ENCODE data around the gene ATOH8.

The ATOH8 gene

GRCh38 chr2:85783796-85784195 lies 30.0 kb downstream of the ATOH8 start:
- TF ChIP-seq GATA2 (IDR thresholded peaks at IDR 0.05; ENCODE audit: low read depth, low read length): no peak
- no peak for TF ChIP-seq GATA3 (IDR thresholded peaks at IDR 0.05; ENCODE audit: low read depth, low read length)

GRCh38 chr2:85784474-85784986 lies 30.7 kb downstream of the ATOH8 start:
- TF ChIP-seq GATA3 (IDR thresholded peaks at IDR 0.05; ENCODE audit: low read depth, low read length): no peak
- TF ChIP-seq GATA2 (IDR thresholded peaks at IDR 0.05; ENCODE audit: low read depth, low read length): no peak

- no peak for TF ChIP-seq GATA3 (IDR thresholded peaks at IDR 0.05; ENCODE audit: low read depth, low read length)
- TF ChIP-seq GATA2 (IDR thresholded peaks at IDR 0.05; ENCODE audit: low read depth, low read length): no peak
Measured at GRCh38 chr2:85785027-85785822, 31.4 kb downstream of the ATOH8 start.

GRCh38 chr2:85785871-85786270 lies 32.1 kb downstream of the ATOH8 start:
- no peak for TF ChIP-seq GATA3 (IDR thresholded peaks at IDR 0.05; ENCODE audit: low read depth, low read length)
- no peak for TF ChIP-seq GATA2 (IDR thresholded peaks at IDR 0.05; ENCODE audit: low read depth, low read length)

GRCh38 chr2:85786444-85786843 lies 32.7 kb downstream of the ATOH8 start:
- TF ChIP-seq GATA2 (IDR thresholded peaks at IDR 0.05; ENCODE audit: low read depth, low read length): no peak
- TF ChIP-seq GATA3 (IDR thresholded peaks at IDR 0.05; ENCODE audit: low read depth, low read length): no peak

GRCh38 chr2:85786865-85787264 lies 33.1 kb downstream of the ATOH8 start:
- TF ChIP-seq GATA3 (IDR thresholded peaks at IDR 0.05; ENCODE audit: low read depth, low read length): no peak
- no peak for TF ChIP-seq GATA2 (IDR thresholded peaks at IDR 0.05; ENCODE audit: low read depth, low read length)

- TF ChIP-seq GATA3 (IDR thresholded peaks at IDR 0.05; ENCODE audit: low read depth, low read length) (no peak), GATA2 (IDR thresholded peaks at IDR 0.05; ENCODE audit: low read depth, low read length) (no peak)
Measured at GRCh38 chr2:85787282-85787980, 33.6 kb downstream of the ATOH8 start.

GRCh38 chr2:85787981-85788340 lies 34.2 kb downstream of the ATOH8 start:
- no peak for TF ChIP-seq GATA3 (IDR thresholded peaks at IDR 0.05; ENCODE audit: low read depth, low read length)
- no peak for TF ChIP-seq GATA2 (IDR thresholded peaks at IDR 0.05; ENCODE audit: low read depth, low read length)

- TF ChIP-seq GATA2 (IDR thresholded peaks at IDR 0.05; ENCODE audit: low read depth, low read length): no peak
- no peak for TF ChIP-seq GATA3 (IDR thresholded peaks at IDR 0.05; ENCODE audit: low read depth, low read length)
Measured at GRCh38 chr2:85788603-85789002, 34.8 kb downstream of the ATOH8 start.

GRCh38 chr2:85789271-85789670 lies 35.5 kb downstream of the ATOH8 start:
- TF ChIP-seq GATA3 (IDR thresholded peaks at IDR 0.05; ENCODE audit: low read depth, low read length) (no peak), GATA2 (IDR thresholded peaks at IDR 0.05; ENCODE audit: low read depth, low read length) (no peak)

GRCh38 chr2:85790032-85790431 lies 36.2 kb downstream of the ATOH8 start:
- TF ChIP-seq GATA2 (IDR thresholded peaks at IDR 0.05; ENCODE audit: low read depth, low read length) (no peak), GATA3 (IDR thresholded peaks at IDR 0.05; ENCODE audit: low read depth, low read length) (no peak)

- TF ChIP-seq GATA2 (IDR thresholded peaks at IDR 0.05; ENCODE audit: low read depth, low read length): no peak
- TF ChIP-seq GATA3 (IDR thresholded peaks at IDR 0.05; ENCODE audit: low read depth, low read length): no peak
Measured at GRCh38 chr2:85790499-85791188, 36.9 kb downstream of the ATOH8 start.

GRCh38 chr2:85791704-85792565 lies 38.1 kb downstream of the ATOH8 start:
- TF ChIP-seq GATA3 (IDR thresholded peaks at IDR 0.05; ENCODE audit: low read depth, low read length) (no peak), GATA2 (IDR thresholded peaks at IDR 0.05; ENCODE audit: low read depth, low read length) (no peak)

Data from SH-SY5Y (cell line).